ENCODE measurements around the gene NUDT4B.
"Not testable (repeated sequence)": the region's sequence is repeated elsewhere in the genome, so short reads cannot be mapped to it uniquely, and the experiment has no call there.

Gene NUDT4B

DNA sequence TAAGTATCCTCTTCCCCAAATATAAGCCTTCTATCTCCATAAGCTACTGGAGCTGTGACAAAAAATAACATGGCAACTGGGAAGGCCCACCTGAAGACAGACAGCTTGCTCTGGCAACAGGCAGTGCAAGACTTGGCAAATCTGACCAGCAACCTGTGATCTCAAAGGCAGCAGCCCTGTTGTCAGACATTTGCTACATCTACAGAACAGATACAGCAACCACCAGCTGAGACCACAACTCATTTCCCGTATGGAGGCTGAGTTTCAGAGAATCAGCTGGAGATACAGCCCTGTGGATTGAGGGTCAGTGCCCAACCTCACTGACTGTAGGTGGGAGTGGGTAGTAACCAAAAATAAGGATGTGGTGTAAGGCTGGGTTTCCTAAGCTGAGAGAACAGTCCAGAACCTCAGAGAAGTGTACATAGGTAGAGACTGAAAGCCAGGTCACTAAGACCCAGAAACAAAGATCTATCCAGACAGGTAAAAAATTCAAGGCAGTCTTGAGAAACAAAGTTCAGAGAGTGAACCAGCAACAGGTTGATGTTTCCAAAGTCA, 31.5 kb upstream of the NUDT4B start:
- not testable (repeated sequence) for H4K20me1 ChIP-seq (ENCODE audit: insufficient read depth); H3K9ac ChIP-seq; H3K36me3 ChIP-seq (ENCODE audit: insufficient read depth); H3K4me3 ChIP-seq (IDR thresholded peaks at IDR 0.05; ENCODE audit: insufficient read depth, low read depth, low read length); H2AFZ ChIP-seq (ENCODE audit: low read depth); H3K4me1 ChIP-seq (ENCODE audit: low read depth, poor library complexity, severe bottlenecking); H3K79me2 ChIP-seq (ENCODE audit: insufficient read depth, low read depth); H3K27ac ChIP-seq; H3K27me3 ChIP-seq (ENCODE audit: insufficient read depth, low read depth); H3K4me2 ChIP-seq

DNA sequence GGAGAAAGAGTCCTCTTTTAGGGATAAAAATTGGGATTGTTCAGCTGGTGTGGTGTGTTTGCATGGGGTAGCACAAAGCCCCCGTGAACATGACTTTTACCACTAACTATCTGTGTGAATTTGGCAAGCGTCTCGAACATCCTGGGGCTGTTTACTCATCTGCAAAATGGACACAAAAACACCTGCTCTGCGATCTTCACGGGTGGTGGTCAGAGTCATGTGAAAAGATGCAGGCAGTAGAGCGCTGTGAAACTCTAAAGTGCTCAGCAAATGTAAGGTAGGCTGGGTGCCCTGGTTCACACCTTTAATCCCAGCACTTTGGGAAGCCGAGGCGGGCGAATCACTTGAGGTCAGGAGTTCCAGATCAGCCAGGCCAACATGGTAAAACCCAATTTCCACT, 27.7 kb upstream of the NUDT4B start:
- not testable (repeated sequence) for H3K79me2 ChIP-seq (ENCODE audit: insufficient read depth, low read depth); H3K4me1 ChIP-seq (ENCODE audit: low read depth, poor library complexity, severe bottlenecking); H3K27me3 ChIP-seq (ENCODE audit: insufficient read depth, low read depth); H4K20me1 ChIP-seq (ENCODE audit: insufficient read depth); H2AFZ ChIP-seq (ENCODE audit: low read depth); H3K36me3 ChIP-seq (ENCODE audit: insufficient read depth); H3K4me2 ChIP-seq; H3K27ac ChIP-seq; H3K9ac ChIP-seq; H3K4me3 ChIP-seq (IDR thresholded peaks at IDR 0.05; ENCODE audit: insufficient read depth, low read depth, low read length)

DNA sequence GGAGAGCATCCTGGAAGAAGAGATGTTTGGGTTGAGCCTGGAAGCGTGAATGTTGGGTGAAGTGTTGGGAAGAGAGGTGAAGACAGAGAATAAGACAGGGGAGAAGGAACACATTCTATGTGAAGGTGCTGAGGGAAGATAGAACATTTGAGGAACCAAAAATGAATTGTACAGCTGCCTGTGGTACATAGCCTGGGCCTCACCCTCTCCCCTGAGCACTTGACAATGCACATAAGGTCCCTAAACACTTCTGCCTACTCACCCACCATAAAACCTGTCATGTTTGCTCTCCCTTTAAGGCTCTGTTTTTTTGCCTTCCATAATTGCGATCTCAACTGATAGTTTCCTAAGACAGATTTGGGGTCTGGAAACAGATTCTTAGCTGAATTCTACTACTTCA, 25.8 kb upstream of the NUDT4B start:
- H2AFZ ChIP-seq (ENCODE audit: low read depth); H3K27me3 ChIP-seq (ENCODE audit: insufficient read depth, low read depth); H3K36me3 ChIP-seq (ENCODE audit: insufficient read depth); H3K4me2 ChIP-seq; H3K27ac ChIP-seq; H3K9ac ChIP-seq; H3K79me2 ChIP-seq (ENCODE audit: insufficient read depth, low read depth); H3K4me1 ChIP-seq (ENCODE audit: low read depth, poor library complexity, severe bottlenecking); H4K20me1 ChIP-seq (ENCODE audit: insufficient read depth); H3K4me3 ChIP-seq (IDR thresholded peaks at IDR 0.05; ENCODE audit: insufficient read depth, low read depth, low read length): not testable (repeated sequence)

DNA sequence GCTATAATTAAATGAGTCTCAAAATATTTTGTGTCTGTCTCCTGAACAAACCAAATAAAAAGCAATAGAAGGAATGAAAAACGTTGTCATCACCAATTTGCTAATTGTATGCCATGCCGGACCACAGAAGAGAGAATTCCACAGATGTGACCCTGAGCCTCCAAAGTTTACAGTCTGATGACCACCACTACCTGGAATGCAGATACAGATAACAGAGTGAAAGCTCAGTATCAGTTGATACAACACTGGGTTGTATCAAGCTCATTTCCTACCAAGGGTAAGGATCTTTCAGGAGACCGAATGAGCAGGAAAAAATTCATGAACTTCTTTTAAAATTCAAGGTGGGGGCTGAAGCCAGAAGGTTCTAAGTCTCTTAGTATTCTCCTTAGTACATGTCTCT, 25.1 kb upstream of the NUDT4B start:
- H3K36me3 ChIP-seq (ENCODE audit: insufficient read depth); H2AFZ ChIP-seq (ENCODE audit: low read depth); H3K79me2 ChIP-seq (ENCODE audit: insufficient read depth, low read depth); H4K20me1 ChIP-seq (ENCODE audit: insufficient read depth); H3K4me3 ChIP-seq (IDR thresholded peaks at IDR 0.05; ENCODE audit: insufficient read depth, low read depth, low read length); H3K4me1 ChIP-seq (ENCODE audit: low read depth, poor library complexity, severe bottlenecking); H3K27ac ChIP-seq; H3K9ac ChIP-seq; H3K27me3 ChIP-seq (ENCODE audit: insufficient read depth, low read depth); H3K4me2 ChIP-seq: not testable (repeated sequence)

DNA sequence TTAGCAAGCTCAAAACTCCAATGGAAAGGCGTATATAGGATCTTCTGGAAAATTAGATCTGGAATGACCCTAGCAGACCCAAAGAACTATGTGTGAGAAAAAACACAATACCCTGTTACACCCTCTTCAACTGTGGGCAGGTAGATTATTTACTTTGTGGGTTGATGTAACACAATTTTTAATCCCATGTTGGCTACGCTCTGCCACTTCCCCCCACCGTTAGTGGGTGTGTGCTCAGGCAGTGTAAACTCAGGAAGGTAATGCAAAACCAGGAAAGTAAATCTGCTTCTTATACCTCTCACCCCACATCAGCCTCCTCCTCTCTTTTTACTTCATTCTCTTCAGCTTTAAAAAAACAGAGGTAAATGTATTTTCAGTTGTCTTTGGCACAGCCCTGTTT, 23.7 kb upstream of the NUDT4B start:
- not testable (repeated sequence) for H3K79me2 ChIP-seq (ENCODE audit: insufficient read depth, low read depth); H3K4me2 ChIP-seq; H3K27me3 ChIP-seq (ENCODE audit: insufficient read depth, low read depth); H4K20me1 ChIP-seq (ENCODE audit: insufficient read depth); H3K36me3 ChIP-seq (ENCODE audit: insufficient read depth); H3K4me3 ChIP-seq (IDR thresholded peaks at IDR 0.05; ENCODE audit: insufficient read depth, low read depth, low read length); H3K4me1 ChIP-seq (ENCODE audit: low read depth, poor library complexity, severe bottlenecking); H3K27ac ChIP-seq; H2AFZ ChIP-seq (ENCODE audit: low read depth); H3K9ac ChIP-seq

DNA sequence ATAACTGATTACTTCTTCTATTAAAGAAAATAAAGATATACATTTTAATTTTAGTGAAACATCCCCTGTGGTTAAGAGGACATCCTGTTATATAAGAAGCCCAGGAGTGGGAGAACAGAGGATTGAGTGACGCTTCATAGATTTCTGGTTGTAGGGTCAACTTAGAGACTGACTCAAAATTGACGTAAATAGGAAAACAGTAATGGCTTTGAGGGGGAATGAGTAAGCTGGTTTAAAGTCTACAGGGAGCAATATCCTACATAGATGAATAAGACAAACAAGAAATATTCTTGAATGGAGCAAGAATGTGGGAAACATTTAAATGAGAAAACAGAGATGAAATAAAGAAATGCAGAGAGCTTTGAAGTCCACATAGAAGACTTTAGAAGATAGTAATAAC, 20.7 kb upstream of the NUDT4B start:
- not testable (repeated sequence) for H4K20me1 ChIP-seq (ENCODE audit: insufficient read depth); H2AFZ ChIP-seq (ENCODE audit: low read depth); H3K9ac ChIP-seq; H3K4me3 ChIP-seq (IDR thresholded peaks at IDR 0.05; ENCODE audit: insufficient read depth, low read depth, low read length); H3K4me1 ChIP-seq (ENCODE audit: low read depth, poor library complexity, severe bottlenecking); H3K4me2 ChIP-seq; H3K79me2 ChIP-seq (ENCODE audit: insufficient read depth, low read depth); H3K27me3 ChIP-seq (ENCODE audit: insufficient read depth, low read depth); H3K36me3 ChIP-seq (ENCODE audit: insufficient read depth); H3K27ac ChIP-seq

DNA sequence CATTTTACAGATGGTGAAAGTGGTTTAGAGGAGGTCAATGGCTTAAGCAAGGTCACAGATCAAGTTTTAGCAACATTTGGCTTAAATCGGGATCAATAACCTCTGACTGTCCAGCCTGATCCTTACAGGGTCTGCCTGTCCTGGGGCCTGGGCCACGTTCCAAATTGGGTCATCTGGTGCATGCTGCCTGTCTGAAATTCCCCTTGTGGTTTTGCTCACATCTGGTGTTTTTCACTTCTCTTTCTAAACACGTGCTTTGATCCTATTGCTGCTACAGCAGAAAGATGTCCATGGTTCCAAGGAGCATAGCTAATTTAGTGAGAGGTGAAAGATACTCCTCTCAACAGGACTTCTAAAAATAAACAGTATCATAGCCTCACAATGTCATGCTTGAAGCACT, 19.4 kb upstream of the NUDT4B start:
- H3K27me3 ChIP-seq (ENCODE audit: insufficient read depth, low read depth); H3K36me3 ChIP-seq (ENCODE audit: insufficient read depth); H3K27ac ChIP-seq: not testable (repeated sequence)

DNA sequence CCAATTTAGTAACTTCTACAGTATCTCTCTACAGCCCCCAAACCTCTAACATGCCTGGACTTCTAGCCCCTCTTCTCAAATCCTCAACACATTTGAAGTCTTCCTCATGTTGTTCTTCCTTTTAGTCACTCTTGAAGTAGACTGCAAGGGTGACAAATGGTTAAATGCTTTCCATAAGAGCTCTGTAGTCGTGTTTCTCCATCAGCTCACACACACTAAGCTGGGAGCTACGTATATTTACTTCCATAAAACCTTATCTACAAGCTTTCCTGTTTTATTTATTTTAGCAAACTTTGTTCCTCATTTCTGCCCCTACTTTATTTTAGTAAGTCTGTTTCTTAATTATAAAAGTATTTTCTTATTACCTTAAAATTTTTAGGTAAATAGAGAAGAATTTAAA, 19.0 kb upstream of the NUDT4B start:
- H3K36me3 ChIP-seq (ENCODE audit: insufficient read depth); H2AFZ ChIP-seq (ENCODE audit: low read depth); H3K79me2 ChIP-seq (ENCODE audit: insufficient read depth, low read depth); H3K27ac ChIP-seq; H3K4me3 ChIP-seq (IDR thresholded peaks at IDR 0.05; ENCODE audit: insufficient read depth, low read depth, low read length); H3K9ac ChIP-seq; H3K4me1 ChIP-seq (ENCODE audit: low read depth, poor library complexity, severe bottlenecking); H4K20me1 ChIP-seq (ENCODE audit: insufficient read depth); H3K27me3 ChIP-seq (ENCODE audit: insufficient read depth, low read depth); H3K4me2 ChIP-seq: not testable (repeated sequence)

More for the DNA sequence above, 19.4 kb upstream of the NUDT4B start:
- H3K9ac ChIP-seq; H2AFZ ChIP-seq (ENCODE audit: low read depth); H4K20me1 ChIP-seq (ENCODE audit: insufficient read depth); H3K4me2 ChIP-seq; H3K4me3 ChIP-seq (IDR thresholded peaks at IDR 0.05; ENCODE audit: insufficient read depth, low read depth, low read length); H3K79me2 ChIP-seq (ENCODE audit: insufficient read depth, low read depth); H3K4me1 ChIP-seq (ENCODE audit: low read depth, poor library complexity, severe bottlenecking): not testable (repeated sequence)

DNA sequence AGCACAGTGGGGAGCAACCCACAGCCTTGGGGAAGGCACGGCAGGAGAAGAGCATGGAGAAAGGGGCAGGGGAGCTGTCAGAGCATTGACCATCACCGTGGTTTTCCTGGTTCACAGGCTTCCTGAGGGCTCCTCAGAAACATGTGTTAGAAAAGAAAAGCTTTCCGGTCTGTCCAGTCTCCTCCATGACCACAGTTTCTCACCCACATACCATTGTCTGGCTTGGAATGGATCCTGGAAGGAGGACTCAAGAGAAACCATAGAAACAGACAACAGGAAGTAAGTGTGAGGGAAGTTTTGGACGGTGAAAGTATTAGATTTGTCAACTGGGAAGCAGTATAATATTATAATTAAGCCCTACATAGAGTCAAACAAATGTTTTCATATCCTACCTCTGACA, 16.3 kb upstream of the NUDT4B start:
- H4K20me1 ChIP-seq (ENCODE audit: insufficient read depth); H3K4me3 ChIP-seq (IDR thresholded peaks at IDR 0.05; ENCODE audit: insufficient read depth, low read depth, low read length); H3K4me1 ChIP-seq (ENCODE audit: low read depth, poor library complexity, severe bottlenecking); H3K79me2 ChIP-seq (ENCODE audit: insufficient read depth, low read depth); H3K27ac ChIP-seq; H3K4me2 ChIP-seq; H3K9ac ChIP-seq; H2AFZ ChIP-seq (ENCODE audit: low read depth); H3K36me3 ChIP-seq (ENCODE audit: insufficient read depth); H3K27me3 ChIP-seq (ENCODE audit: insufficient read depth, low read depth): not testable (repeated sequence)

DNA sequence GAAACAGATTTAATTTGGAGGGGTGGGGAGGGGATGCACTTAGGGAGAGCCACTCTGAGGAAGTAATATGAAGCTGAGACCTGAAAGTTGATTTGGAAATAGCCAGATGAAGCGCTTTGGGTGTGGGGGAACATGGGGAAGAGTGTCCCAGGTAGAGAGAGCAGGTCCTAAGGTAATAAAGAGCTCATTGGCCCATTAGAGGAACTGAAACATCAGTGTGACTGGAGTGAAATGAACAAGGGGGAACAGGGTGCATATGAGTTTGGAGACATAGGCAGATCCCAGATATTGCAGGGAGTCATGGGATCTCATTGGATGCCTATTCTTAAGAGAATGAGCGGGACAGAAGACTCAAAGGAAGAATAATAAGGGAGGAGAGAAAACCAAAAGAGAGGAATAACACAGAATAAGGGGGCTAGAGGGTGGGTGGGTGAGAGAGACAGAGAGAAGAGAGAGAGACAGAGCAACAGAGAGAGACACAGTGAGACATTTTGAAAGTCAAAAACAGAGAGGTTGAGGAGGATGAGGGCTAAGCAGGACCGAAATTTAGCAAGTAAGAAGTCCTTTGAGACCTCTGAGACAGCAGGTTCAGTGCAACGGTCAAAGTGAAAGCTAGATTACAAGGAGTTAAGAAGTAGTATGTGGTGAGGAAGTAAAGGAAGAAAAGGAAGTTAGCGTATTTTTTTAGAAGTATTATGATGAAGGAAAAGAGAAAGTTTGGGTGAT, 14.8 kb upstream of the NUDT4B start:
- H3K4me1 ChIP-seq (ENCODE audit: low read depth, poor library complexity, severe bottlenecking); H4K20me1 ChIP-seq (ENCODE audit: insufficient read depth); H2AFZ ChIP-seq (ENCODE audit: low read depth); H3K27ac ChIP-seq; H3K27me3 ChIP-seq (ENCODE audit: insufficient read depth, low read depth); H3K36me3 ChIP-seq (ENCODE audit: insufficient read depth); H3K79me2 ChIP-seq (ENCODE audit: insufficient read depth, low read depth); H3K4me3 ChIP-seq (IDR thresholded peaks at IDR 0.05; ENCODE audit: insufficient read depth, low read depth, low read length); H3K4me2 ChIP-seq; H3K9ac ChIP-seq: not testable (repeated sequence)

DNA sequence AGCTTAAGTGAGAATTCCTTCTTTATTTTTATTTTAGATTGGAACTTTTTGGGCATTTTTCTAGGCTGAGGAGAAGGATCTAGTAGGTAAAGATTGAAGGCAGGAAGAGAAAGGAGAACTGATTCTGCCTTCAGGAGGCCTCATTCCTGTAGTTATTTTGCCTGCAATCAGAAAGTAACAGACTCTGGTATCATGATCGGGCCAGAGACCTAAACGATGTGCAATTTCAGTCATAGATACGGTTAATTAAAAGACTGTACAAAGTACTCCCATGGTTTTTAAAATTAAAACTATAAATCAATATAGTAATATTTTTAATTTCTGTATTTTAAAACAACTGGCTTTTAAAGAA, 14.3 kb upstream of the NUDT4B start:
- H3K27ac ChIP-seq; H4K20me1 ChIP-seq (ENCODE audit: insufficient read depth); H2AFZ ChIP-seq (ENCODE audit: low read depth); H3K9ac ChIP-seq; H3K4me1 ChIP-seq (ENCODE audit: low read depth, poor library complexity, severe bottlenecking); H3K4me2 ChIP-seq; H3K27me3 ChIP-seq (ENCODE audit: insufficient read depth, low read depth); H3K4me3 ChIP-seq (IDR thresholded peaks at IDR 0.05; ENCODE audit: insufficient read depth, low read depth, low read length); H3K36me3 ChIP-seq (ENCODE audit: insufficient read depth); H3K79me2 ChIP-seq (ENCODE audit: insufficient read depth, low read depth): not testable (repeated sequence)
